NCI-H82 treated with DMSO at 0.1 percent for 48 hours (cell line): Measurements from ENCODE around the gene RXYLT1.

Experiments used
- DNase-seq: peaks from one replicate; lab custom pipeline; 2025; ENCODE audit not compliant: unreplicated experiment; lab: John Stamatoyannopoulos, UW

RXYLT1 gene

GRCh38 chr12:63843254-63843720 is 63.6 kb downstream of the RXYLT1 start:
- no peak for DNase-seq

GRCh38 chr12:63843721-63844390 is 64.1 kb downstream of the RXYLT1 start:
- DNase-seq, result peak; percentile 57

- no peak for DNase-seq
Observed at GRCh38 chr12:63844391-63845341, 65.0 kb downstream of the RXYLT1 start, which contains the start of gene SRGAP1. SRGAP1 (plus strand) TSS chr12:63844700; CDS start chr12:63844817, 117 bp downstream.

- no peak for DNase-seq
Observed at GRCh38 chr12:63845726-63846125, 66.0 kb downstream of the RXYLT1 start.

- no peak for DNase-seq
Observed at GRCh38 chr12:63846238-63846967, 66.7 kb downstream of the RXYLT1 start.

- DNase-seq, result no peak
Observed at GRCh38 chr12:63848450-63848849, 68.7 kb downstream of the RXYLT1 start.

GRCh38 chr12:63849106-63849620 is 69.5 kb downstream of the RXYLT1 start:
- no peak for DNase-seq

- no peak for DNase-seq
Observed at GRCh38 chr12:63849641-63850040, 69.9 kb downstream of the RXYLT1 start.

- no peak for DNase-seq
Observed at GRCh38 chr12:63853978-63854377, 74.3 kb downstream of the RXYLT1 start.

GRCh38 chr12:63855299-63855698 is 75.6 kb downstream of the RXYLT1 start:
- DNase-seq, result no peak

GRCh38 chr12:63857771-63858670 is 78.3 kb downstream of the RXYLT1 start:
- DNase-seq, result no peak
